HG03039 (cell line): ENCODE data around the gene HECW1.
"Not testable (repeated sequence)": the region's sequence is repeated elsewhere in the genome, so short reads cannot be mapped to it uniquely, and the experiment has no call there.

Source experiments
- ATAC-seq: cut with Tn5 transposase; IDR thresholded peaks from one replicate; pipeline ENCODE4 v1.9.1; 2021; ENCODE audit warnings: mild to moderate bottlenecking, moderate library complexity; ENCODE audit not compliant: unreplicated experiment

Gene HECW1

GRCh38 chr7:43112459-43112940 is at the start of gene HECW1:
HECW1 (plus strand) TSS chr7:43112647; CDS start chr7:43243906, 131,259 bp downstream.
- ATAC-seq = no peak

GRCh38 chr7:43071604-43072003 is 40.8 kb upstream of the HECW1 start:
- ATAC-seq = no peak

GRCh38 chr7:43072530-43072929 is 39.9 kb upstream of the HECW1 start:
- no peak for ATAC-seq

GRCh38 chr7:43073811-43074210 is 38.6 kb upstream of the HECW1 start:
- ATAC-seq = not testable (repeated sequence)

GRCh38 chr7:43076189-43076605 is 36.2 kb upstream of the HECW1 start:
- peak; percentile 48 for ATAC-seq

- no peak for ATAC-seq
These were observed 35.8 kb upstream of the HECW1 start for GRCh38 chr7:43076606-43077005.

- no peak for ATAC-seq
These were observed 35.2 kb upstream of the HECW1 start for GRCh38 chr7:43077285-43077684.

GRCh38 chr7:43077732-43078391 is 34.6 kb upstream of the HECW1 start:
- ATAC-seq = no peak

GRCh38 chr7:43078794-43079193 is 33.7 kb upstream of the HECW1 start:
- ATAC-seq = no peak

- no peak for ATAC-seq
These were observed 30.8 kb upstream of the HECW1 start for GRCh38 chr7:43081603-43082002.

- ATAC-seq = no peak
These were observed 29.3 kb upstream of the HECW1 start for GRCh38 chr7:43083106-43083505.

- ATAC-seq = no peak
These were observed 27.4 kb upstream of the HECW1 start for GRCh38 chr7:43085017-43085416.

- no peak for ATAC-seq
These were observed 26.5 kb upstream of the HECW1 start for GRCh38 chr7:43085992-43086391.

GRCh38 chr7:43092819-43093218 is 19.6 kb upstream of the HECW1 start:
- ATAC-seq = no peak

GRCh38 chr7:43096875-43097274 is 15.6 kb upstream of the HECW1 start:
- no peak for ATAC-seq

GRCh38 chr7:43099750-43100149 is 12.7 kb upstream of the HECW1 start:
- ATAC-seq = no peak

GRCh38 chr7:43104874-43105520 is 7.5 kb upstream of the HECW1 start:
- no peak for ATAC-seq

GRCh38 chr7:43105521-43106120 is 6.8 kb upstream of the HECW1 start:
- ATAC-seq = no peak

GRCh38 chr7:43108255-43109011 is 4.0 kb upstream of the HECW1 start:
- ATAC-seq = peak; percentile 97

- ATAC-seq = no peak
These were observed 1.5 kb upstream of the HECW1 start for GRCh38 chr7:43110791-43111535.
